H1 (cell line): ENCODE results near the gene LDLRAD3. TPM values are rescaled to one million over a fixed set of nuclear protein-coding genes. Genes with fewer than 3 reads are reported as not detected.
A peak's percentile ranks its signal among the peaks of the same experiment; 100 is the strongest.

ENCODE experiments used
- CTCF ChIA-PET: fragments of 300-600 bp; sonication (Branson Sonifier 250); formaldehyde crosslinking; loops from one replicate; lab custom pipeline; 2021; ENCODE audit not compliant: partially characterized antibody; lab: Charles Lee
- POLR2A ChIA-PET: fragments of 300-600 bp; sonication (Branson Sonifier 250); formaldehyde crosslinking; loops from one replicate; lab custom pipeline; 2021; ENCODE audit warnings: inconsistent platforms; ENCODE audit not compliant: partially characterized antibody; lab: Charles Lee
- DNase-seq, 2 experiments: peaks; one replicate each; pipeline versions ENCODE4 v3.0.0 to v3.0.0-alpha.2; 2010 to 2022; ENCODE audit warnings: low spot score in 2 of 2, low read depth in 1 of 2, mixed read lengths in 1 of 2
- FAIRE-seq: peaks from 2 replicates; lab custom pipeline; 2011; peaks lifted over from hg19 to GRCh38; lab: Jason Lieb, UNC
- H2AFZ ChIP-seq: 2 replicates; pipeline ENCODE4 v1.8.1; 2012; ENCODE audit warnings: low read length, inconsistent platforms
- H2AK5ac ChIP-seq: 2 replicates; pipeline ENCODE4 v1.6.1; 2013; ENCODE audit warnings: low read depth, low read length
- H2BK120ac ChIP-seq: replicated peaks from 2 replicates; pipeline ENCODE3; 2013; ENCODE audit warnings: low read depth, low read length, inconsistent platforms
- H2BK12ac ChIP-seq: 2 replicates; pipeline ENCODE4 v1.6.1; 2013; ENCODE audit warnings: low read depth, low read length
- H2BK15ac ChIP-seq: 2 replicates; pipeline ENCODE4 v1.6.1; 2013; ENCODE audit warnings: low read length
- H2BK20ac ChIP-seq: 2 replicates; pipeline ENCODE4 v1.6.1; 2013; ENCODE audit warnings: low read length
- H2BK5ac ChIP-seq: 2 replicates; pipeline ENCODE4 v1.6.1; 2013; ENCODE audit warnings: low read depth, low read length
- H3K14ac ChIP-seq: 2 replicates; pipeline ENCODE4 v1.6.1; 2013; ENCODE audit warnings: inconsistent platforms; ENCODE audit not compliant: insufficient read length
- H3K18ac ChIP-seq: 2 replicates; pipeline ENCODE4 v1.6.1; 2013; ENCODE audit warnings: low read length; ENCODE audit errors: extremely low read depth
- H3K23ac ChIP-seq: 2 replicates; pipeline ENCODE4 v1.6.1; 2013; ENCODE audit warnings: inconsistent platforms; ENCODE audit not compliant: insufficient read length
- H3K23me2 ChIP-seq: 2 replicates; pipeline ENCODE4 v1.6.1; 2013; ENCODE audit warnings: low read depth, low read length
- H3K27ac ChIP-seq: 2 replicates; pipeline ENCODE4 v1.6.1; 2011; ENCODE audit warnings: low read depth, low read length, inconsistent platforms
- H3K27me3 ChIP-seq, 4 experiments: replicated peaks in 1 of 4; 1 replicate in 1 of 4; 2 replicates in 3 of 4; pipeline versions ENCODE4 v1.6.1 to v1.8.1; 2011 to 2013; ENCODE audit warnings: low read length in 3 of 4, mild to moderate bottlenecking in 3 of 4, inconsistent platforms in 2 of 4, mixed read lengths in 2 of 4, moderate library complexity in 1 of 4; ENCODE audit not compliant: control insufficient read depth in 3 of 4, insufficient read depth in 3 of 4; ENCODE audit errors: extremely low read depth in 1 of 4
- H3K36me3 ChIP-seq, 4 experiments: 2 replicates each; pipeline versions ENCODE4 v1.6.1 to v1.8.1; 2011 to 2013; ENCODE audit warnings: mild to moderate bottlenecking in 4 of 4, low read length in 3 of 4, moderate library complexity in 2 of 4, control low read depth in 1 of 4, inconsistent platforms in 1 of 4; ENCODE audit not compliant: insufficient read depth in 4 of 4, control insufficient read depth in 2 of 4
- H3K4ac ChIP-seq: replicated peaks from 2 replicates; pipeline ENCODE3; 2013; ENCODE audit warnings: low read length, low read depth, mixed read lengths, inconsistent platforms; ENCODE audit not compliant: insufficient read length
- H3K4me1 ChIP-seq, 4 experiments: replicated peaks in 1 of 4; 1 replicate in 1 of 4; 2 replicates in 3 of 4; pipeline versions ENCODE4 v1.6.1 to v1.8.1; 2011 to 2013; ENCODE audit warnings: low read length in 3 of 4, inconsistent platforms in 2 of 4, mixed read lengths in 1 of 4; ENCODE audit not compliant: insufficient read depth in 4 of 4, control insufficient read depth in 3 of 4
- H3K4me2 ChIP-seq, 2 experiments: 2 replicates each; pipeline versions ENCODE4 v1.6.1 to v1.8.1; 2011 to 2013; ENCODE audit warnings: low read depth in 2 of 2, low read length in 2 of 2, control low read depth in 1 of 2, inconsistent platforms in 1 of 2, mild to moderate bottlenecking in 1 of 2; ENCODE audit not compliant: insufficient read depth in 1 of 2
- H3K4me3 ChIP-seq, 4 experiments: fragments of 200-600, 300-600 bp in 1 of 4; sonication (generic), shearing (Covaris generic), sonication (Bioruptor Twin) in 1 of 4; 2 replicates each; pipeline versions ENCODE4 v1.5.1 to v1.8.1; 2011 to 2016; ENCODE audit warnings: low read length in 4 of 4, low read depth in 3 of 4, control low read depth in 2 of 4, inconsistent platforms in 2 of 4, mild to moderate bottlenecking in 2 of 4, mixed read lengths in 1 of 4, moderate library complexity in 1 of 4; ENCODE audit not compliant: insufficient read depth in 2 of 4; ENCODE audit errors: extremely low read depth in 1 of 4
- H3K56ac ChIP-seq: replicated peaks from 2 replicates; pipeline ENCODE3; 2013; ENCODE audit warnings: low read depth, mild to moderate bottlenecking, mixed read lengths, low read length, inconsistent platforms; ENCODE audit not compliant: insufficient read length
- H3K79me1 ChIP-seq: 2 replicates; pipeline ENCODE4 v1.6.1; 2013; ENCODE audit warnings: low read depth, low read length, control low read depth
- H3K79me2 ChIP-seq, 2 experiments: 2 replicates each; pipeline versions ENCODE4 v1.6.1 to v1.8.1; 2012 to 2013; ENCODE audit warnings: low read length in 2 of 2, mild to moderate bottlenecking in 2 of 2, inconsistent platforms in 1 of 2; ENCODE audit not compliant: insufficient read depth in 2 of 2, control insufficient read depth in 1 of 2
- H3K9ac ChIP-seq, 4 experiments: replicated peaks in 1 of 4; 1 replicate in 1 of 4; 2 replicates in 3 of 4; pipeline versions ENCODE4 v1.6.1 to v1.8.1; 2011 to 2013; ENCODE audit warnings: low read depth in 3 of 4, low read length in 3 of 4, control low read depth in 2 of 4, mild to moderate bottlenecking in 2 of 4, moderate library complexity in 2 of 4, inconsistent platforms in 1 of 4; ENCODE audit errors: extremely low read depth in 1 of 4
- H3K9me3 ChIP-seq, 2 experiments: 2 replicates each; pipeline versions ENCODE4 v1.6.1 to v1.8.1; 2012 to 2013; ENCODE audit warnings: mild to moderate bottlenecking in 2 of 2, moderate library complexity in 2 of 2, control low read depth in 1 of 2, inconsistent platforms in 1 of 2, low read depth in 1 of 2, low read length in 1 of 2, mixed read lengths in 1 of 2; ENCODE audit not compliant: insufficient read depth in 2 of 2
- H4K20me1 ChIP-seq, 2 experiments: replicated peaks in 1 of 2; 2 replicates each; pipeline versions ENCODE3 to v1.8.1; 2011 to 2013; ENCODE audit warnings: inconsistent platforms in 2 of 2, low read length in 2 of 2, mild to moderate bottlenecking in 1 of 2; ENCODE audit not compliant: insufficient read depth in 2 of 2, control insufficient read depth in 1 of 2
- H4K5ac ChIP-seq: 2 replicates; pipeline ENCODE4 v1.6.1; 2013; ENCODE audit warnings: low read length, low read depth, mixed read lengths, inconsistent platforms; ENCODE audit not compliant: insufficient read length
- H4K8ac ChIP-seq: 2 replicates; pipeline ENCODE4 v1.8.0; 2013; ENCODE audit warnings: mild to moderate bottlenecking, moderate library complexity, low read length, inconsistent platforms; ENCODE audit not compliant: insufficient read depth; ENCODE audit errors: extremely low read depth
- H4K91ac ChIP-seq: replicated peaks from 2 replicates; pipeline ENCODE3; 2013; ENCODE audit warnings: low read length, mixed read lengths, inconsistent platforms; ENCODE audit not compliant: insufficient read length
- CBX5 ChIP-seq: fragments of 300-800, 300-1000 bp; sonication (generic); IDR thresholded peaks from 2 replicates; pipeline ENCODE4 v1.7.1; 2016; ENCODE audit warnings: antibody characterized with exemption, low read length, low read depth
- CEBPB ChIP-seq: IDR thresholded peaks from 2 replicates; pipeline ENCODE4 v1.6.1; 2012; ENCODE audit warnings: low read depth, low read length
- EP300 ChIP-seq, 2 experiments: IDR thresholded peaks; 1 replicate in 1 of 2; 2 replicates in 1 of 2; pipeline ENCODE4 v1.6.1; 2011 to 2012; ENCODE audit warnings: low read depth in 2 of 2, low read length in 2 of 2, mild to moderate bottlenecking in 2 of 2, borderline replicate concordance in 1 of 2, inconsistent platforms in 1 of 2, moderate library complexity in 1 of 2
- JUN ChIP-seq: IDR thresholded peaks from 2 replicates; pipeline ENCODE4 v1.6.1; 2011; ENCODE audit warnings: low read depth, mild to moderate bottlenecking, improper control_type of control experiment, low read length
- NRF1 ChIP-seq: IDR thresholded peaks from 2 replicates; pipeline ENCODE4 v1.6.1; 2011; ENCODE audit warnings: mild to moderate bottlenecking, low read depth, low read length, improper control_type of control experiment
- SP1 ChIP-seq: IDR thresholded peaks from 2 replicates; pipeline ENCODE4 v1.6.1; 2011; ENCODE audit warnings: low read depth, low read length
- SP2 ChIP-seq: IDR thresholded peaks from 2 replicates; pipeline ENCODE4 v1.6.1; 2012; ENCODE audit warnings: mild to moderate bottlenecking, low read length, inconsistent platforms
- SP4 ChIP-seq: IDR thresholded peaks from 2 replicates; pipeline ENCODE4 v1.6.1; 2012; ENCODE audit warnings: low read length, inconsistent platforms
- TAF1 ChIP-seq: IDR thresholded peaks from 2 replicates; pipeline ENCODE4 v1.6.1; 2011; ENCODE audit warnings: mild to moderate bottlenecking, low read depth, low read length
- YY1 ChIP-seq: IDR thresholded peaks from 2 replicates; pipeline ENCODE4 v1.6.1; 2011; ENCODE audit warnings: low read depth, mild to moderate bottlenecking, low read length
- WGBS, 2 experiments: shearing (Covaris generic) in 1 of 2; methylation state at CpG; one replicate each; pipeline versions ENCODE4 v1.1.6 to v1.1.7; 2013 to 2015; ENCODE audit warnings: low lambda C conversion rate in 2 of 2, mixed read lengths in 2 of 2, inconsistent platforms in 1 of 2, low coverage in 1 of 2, missing lambda C conversion rate in 1 of 2; ENCODE audit not compliant: insufficient replicate concordance in 2 of 2, insufficient coverage in 1 of 2, insufficient read length in 1 of 2; ENCODE audit errors: extremely low coverage in 1 of 2, missing lambda C conversion rate in 1 of 2; 5-methylcytosine and 5-hydroxymethylcytosine counted together
- polyA plus RNA-seq, 7 experiments: library from polyadenylated mRNA; depleted of rRNA in 3 of 7; stranded (reverse) in 5 of 7; unstranded in 2 of 7; fragments of >200 nt in 5 of 7; fragments of 200-250 nt in 2 of 7; gene quantifications; 1 replicate in 5 of 7; 2 replicates in 1 of 7; 4 replicates in 1 of 7; pipeline versions ENCODE4 v1.2.1 to v1.2.3, GENCODE V29; 2011 to 2013; ENCODE audit warnings: missing spikeins in 2 of 7, mixed read lengths in 2 of 7
- total RNA-seq: library from RNA; stranded (reverse); fragmentation: NEBNext Ultra II Directional; extraction: Animal tissue kit (Norgen Biotek cat#: 25700); gene quantifications from 2 replicates; pipeline ENCODE4 v1.2.1, GENCODE V29; 2021

Gene LDLRAD3
- total and polyA plus RNA-seq, 2 of the 8 experiments (the other 6 are each of a cell fraction or from before 2014, with no cell fraction given), result 18.6 to 22.8 TPM

DNA sequence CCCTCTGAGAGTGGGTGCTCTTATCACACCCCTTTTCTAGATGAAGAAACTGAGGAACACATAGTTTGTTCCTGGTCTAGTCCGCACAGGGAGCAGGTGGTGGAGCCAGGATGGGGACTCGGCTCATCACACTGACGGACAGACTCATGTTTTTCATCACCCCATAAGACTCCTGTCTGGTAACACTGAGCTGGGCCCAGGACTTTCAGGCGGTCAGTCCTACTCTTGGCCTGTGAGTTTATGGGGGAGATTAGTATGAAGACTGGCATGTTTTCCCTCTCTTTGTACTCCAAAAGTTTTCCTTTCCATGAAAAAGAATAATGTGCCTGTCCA, 160.8 kb downstream of the LDLRAD3 start:
- ChIA-PET POLR2A (interaction anchor here (0.7 to 1.7 kb wide), 6 partner anchors 9 to 491 kb away, joined by 3 to 10 read pairs (median 4); no protein-coding TSS in a partner anchor), CTCF (interaction anchor here (0.6 to 1.9 kb wide), 7 partner anchors 9 to 285 kb away, joined by 3 to 10 read pairs (median 5); no protein-coding TSS in a partner anchor)
- Histone ChIP-seq H2BK5ac (peak overlapping the region; percentile 3; the same call in 1 of the 2 replicates), H2AFZ (no peak overlapping the region), H2BK120ac (peak overlapping the region; percentile 93), H3K56ac (no peak overlapping the region), H3K27me3 (no peaks in the 10 kb centered on the region), H3K23ac (no peak overlapping the region), H4K20me1 (no peaks in the 10 kb centered on the region), H4K8ac (no peak overlapping the region), H3K23me2 (no peaks in the 10 kb centered on the region; the same call in 1 of the 2 replicates), H3K9me3 (0 out of 4 replicates have a peak, but pooled peaks cover 0 to 3% of the 10 kb centered on the region in 2 experiments), H3K36me3 (peaks cover 0 to 15% (median 5%) of the 10 kb centered on the region in 4 experiments; a peak in 2 of 8 replicates), H4K5ac (peak overlapping the region; percentile 19), H2BK15ac (no peak overlapping the region), H3K4me1 (peaks cover 8 to 25% (median 22%) of the 10 kb centered on the region in 4 experiments), H3K18ac (peak overlapping the region; percentile 94), H3K4me2 (peak overlapping the region in 1 of 2 experiments; percentile 53; a peak in 2 of 4 replicates), H3K79me1 (no peaks in the 10 kb centered on the region), H3K14ac (no peak overlapping the region), H3K9ac (peak overlapping the region in 3 of 4 experiments; percentile 16 to 44 (median 37); a peak in 5 of 7 replicates), H2BK12ac (peak overlapping the region; percentile 88), H4K91ac (peak overlapping the region; percentile 28), H3K4me3 (no peak overlapping the region), H2AK5ac (peak overlapping the region; percentile 20), H2BK20ac (peak overlapping the region; percentile 62; the same call in 1 of the 2 replicates), H3K79me2 (peaks cover 0 to 3% of the 10 kb centered on the region in 2 experiments; a peak in 1 of 4 replicates), H3K4ac (peak overlapping the region; percentile 50), H3K27ac (peak overlapping the region; percentile 90)
- TF ChIP-seq NRF1 (no peak), SP4 (no peak), TAF1 (no peak), EP300 (IDR thresholded peaks at IDR 0.05; ENCODE audit: borderline replicate concordance in 1 of 2, low read depth in 2 of 2, low read length in 2 of 2) (no peak), SP2 (no peak), YY1 (no peak), CBX5 (no peak), CEBPB (no peak), SP1 (no peak), JUN (no peak)
- WGBS, 2 experiments, result 73% methylated on average over 4 of the region's 4 CpGs; no CpG with 5 or more reads in 1 of the 2 experiments
- no peak for FAIRE-seq
- no peak for DNase-seq
